CD4-positive, alpha-beta T cell treated with Interleukin-21 for 1 hour (primary cell): Measurements from ENCODE around the gene PPP4R1.
"Not testable (repeated sequence)": the region's sequence is repeated elsewhere in the genome, so short reads cannot be mapped to it uniquely, and the experiment has no call there.

Experiments
- DNase-seq: peaks from one replicate; pipeline ENCODE4 v3.0.0-alpha.2; 2020

The PPP4R1 gene

DNA sequence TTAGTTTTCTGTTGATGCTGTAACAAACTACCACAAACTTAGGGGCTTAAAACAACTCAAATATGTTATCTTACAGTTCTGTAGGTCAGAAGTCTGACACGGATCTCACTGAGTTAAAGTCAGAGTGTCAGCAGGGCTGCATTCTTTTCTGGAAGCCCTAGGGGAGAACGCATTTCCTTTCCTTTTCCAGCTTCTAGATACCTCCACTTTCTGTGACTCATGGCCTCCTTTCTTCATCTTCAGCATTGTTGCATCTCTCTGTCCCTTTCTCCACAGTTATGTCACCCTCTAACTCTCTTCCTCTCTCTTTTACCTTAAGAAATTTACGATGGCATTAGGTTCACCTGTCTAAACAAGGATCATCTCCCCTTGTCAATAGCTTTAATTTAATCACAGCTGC is 13.3 kb upstream of the PPP4R1 start:
- DNase-seq = no peak

DNA sequence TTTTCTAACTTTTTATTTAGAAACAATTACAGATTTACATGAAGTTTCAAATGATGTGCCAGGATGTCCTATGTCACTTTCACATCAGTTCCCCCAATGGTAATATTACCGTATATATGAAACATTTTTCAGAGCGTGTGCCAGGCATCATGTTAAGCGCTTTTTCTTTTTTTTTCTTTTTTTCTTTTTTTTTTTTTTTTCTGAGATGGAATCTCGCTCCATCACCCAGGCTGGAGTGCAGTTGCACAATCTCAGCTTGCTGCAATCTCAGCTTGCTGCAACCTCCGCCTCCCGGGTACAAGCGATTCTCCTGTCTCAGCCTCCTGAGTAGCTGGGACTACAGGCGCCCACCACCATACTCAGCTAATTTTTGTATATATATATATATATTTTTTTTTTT is 5.6 kb upstream of the PPP4R1 start:
- no peak for DNase-seq

GRCh38 chr18:9619545-9619944 is 5.2 kb upstream of the PPP4R1 start:
- no peak for DNase-seq

DNA sequence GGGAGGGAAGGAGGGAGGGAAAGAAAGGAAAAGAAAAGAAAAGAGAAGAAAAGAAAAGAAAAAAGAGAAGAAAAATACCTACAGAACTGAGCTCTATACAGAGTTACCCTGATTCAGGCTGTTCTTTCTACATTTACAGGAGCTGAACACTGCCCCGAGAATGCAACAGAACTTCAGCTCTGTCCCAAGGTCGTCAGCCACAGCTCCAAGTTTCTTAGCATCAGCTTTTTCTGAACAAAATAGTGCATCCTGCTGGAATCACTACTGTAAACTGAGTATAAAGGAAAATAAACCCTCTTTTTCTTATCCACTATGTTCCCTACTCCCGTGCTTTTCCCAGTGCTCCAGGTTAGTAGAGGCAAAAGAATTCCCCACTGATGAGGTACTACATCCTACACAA is 4.7 kb upstream of the PPP4R1 start:
- DNase-seq = no peak

- no peak for DNase-seq
Observed at GRCh38 chr18:9617006-9617542, 2.7 kb upstream of the PPP4R1 start.

- DNase-seq = no peak
Observed at GRCh38 chr18:9616049-9616448, 1.7 kb upstream of the PPP4R1 start.

DNA sequence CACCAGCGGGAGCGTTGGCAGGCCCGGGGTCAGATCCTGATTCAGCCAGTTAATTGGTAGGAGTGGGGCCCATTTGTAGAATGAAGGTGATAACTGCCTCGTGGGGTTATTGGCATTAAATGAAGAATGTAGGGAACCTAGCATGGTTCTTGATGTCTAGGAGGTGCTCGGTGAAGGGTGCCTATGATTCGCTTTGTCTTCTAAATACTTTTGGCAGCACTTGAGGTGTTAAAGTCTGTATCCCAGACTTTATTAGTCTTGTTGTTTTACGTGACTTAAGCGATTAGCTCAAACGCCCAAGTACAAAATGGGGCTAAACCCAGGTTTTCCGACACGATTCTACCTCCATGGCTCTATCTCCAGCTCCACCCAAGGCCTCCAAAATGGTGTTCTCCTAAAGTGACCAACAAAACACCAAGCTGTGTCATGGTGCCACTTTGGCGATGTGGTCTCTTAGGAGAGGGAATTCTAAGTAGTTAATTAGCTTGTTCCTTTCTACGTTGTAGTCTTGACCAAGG is 980 bp upstream of the PPP4R1 start:
- DNase-seq = no peak

DNA sequence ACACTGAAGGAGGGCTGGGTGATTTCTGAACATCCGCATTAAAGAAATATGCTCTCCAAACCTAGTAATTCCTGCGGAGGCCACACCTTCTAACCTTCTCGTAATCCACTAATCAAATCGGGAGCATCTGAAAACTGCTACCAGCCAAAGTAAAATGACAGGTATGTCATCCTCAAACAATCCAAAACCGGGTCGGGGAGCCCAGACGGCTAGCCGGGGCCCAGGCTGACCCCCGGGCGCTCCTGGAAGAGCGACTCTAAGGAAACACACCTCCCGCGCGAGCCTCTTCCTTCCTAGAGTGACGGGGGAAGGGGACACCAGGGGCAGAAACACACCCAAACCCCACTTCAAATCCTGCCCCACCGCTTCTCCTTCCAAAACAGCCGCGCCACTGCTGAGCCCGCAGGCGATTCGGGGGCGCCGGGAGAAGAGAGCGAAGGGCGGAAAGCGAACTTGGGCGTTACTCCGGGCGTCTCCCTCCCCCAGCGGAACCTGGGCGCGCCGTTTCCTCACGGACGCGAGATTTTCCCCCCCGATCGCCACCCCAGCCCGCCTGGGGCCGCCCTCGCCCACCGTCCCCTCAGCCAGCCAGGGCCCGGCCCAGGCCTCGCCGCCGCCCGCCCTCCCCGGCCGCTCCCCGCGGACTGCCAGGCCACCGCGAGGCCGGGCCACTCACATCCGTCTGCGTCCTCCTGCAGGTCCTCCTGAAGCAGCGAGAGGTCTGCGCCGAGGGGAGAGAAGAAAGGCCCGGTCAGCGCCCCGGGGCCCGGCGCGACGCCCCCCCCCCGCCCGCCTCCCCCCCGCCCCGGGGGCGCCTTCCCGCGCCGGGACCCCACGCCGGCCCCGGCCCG is 584 bp downstream of the PPP4R1 start:
- DNase-seq = peak; percentile 41

- no peak for DNase-seq
Observed at GRCh38 chr18:9612977-9613376, 1.4 kb downstream of the PPP4R1 start.

GRCh38 chr18:9612215-9612830 is 2.0 kb downstream of the PPP4R1 start:
- peak; percentile 68 for DNase-seq

DNA sequence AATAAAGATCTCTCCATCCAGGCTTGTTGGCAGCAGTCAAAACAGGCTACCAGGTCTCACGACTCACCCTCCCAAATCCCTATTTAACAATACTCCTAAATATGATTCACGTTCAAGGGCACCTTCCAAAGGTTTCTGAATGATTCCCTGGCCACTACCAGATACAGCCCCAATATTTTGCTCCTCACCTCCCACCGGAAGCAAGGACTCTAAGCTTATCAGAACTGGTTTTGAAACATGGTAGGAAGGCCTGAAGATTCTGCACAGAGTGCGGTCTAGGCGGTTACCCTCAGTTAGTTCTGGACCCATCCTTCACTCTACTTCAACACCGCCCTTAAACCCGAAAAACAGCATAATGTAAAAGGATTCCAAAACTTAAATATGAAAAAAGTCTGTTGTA is 5.2 kb downstream of the PPP4R1 start:
- no peak for DNase-seq

DNA sequence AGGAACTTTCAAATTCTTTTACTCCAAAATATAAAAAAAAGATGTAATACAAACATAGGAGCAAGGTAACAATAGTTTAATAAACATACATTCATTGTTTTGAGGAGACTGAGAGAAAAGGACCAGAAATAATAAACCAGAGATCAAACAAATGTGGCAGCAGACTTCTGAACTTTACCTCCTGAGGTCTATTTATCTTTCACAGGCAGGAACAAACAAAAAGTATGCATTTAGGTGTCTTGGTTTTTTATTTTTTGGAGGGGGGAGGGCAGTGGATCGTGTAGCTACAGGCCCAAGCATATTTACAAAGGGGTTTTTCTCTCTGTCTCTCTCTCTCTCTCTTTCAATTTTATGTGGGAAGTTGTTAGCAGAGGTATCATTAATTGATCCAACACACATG is 5.6 kb downstream of the PPP4R1 start:
- DNase-seq = no peak

DNA sequence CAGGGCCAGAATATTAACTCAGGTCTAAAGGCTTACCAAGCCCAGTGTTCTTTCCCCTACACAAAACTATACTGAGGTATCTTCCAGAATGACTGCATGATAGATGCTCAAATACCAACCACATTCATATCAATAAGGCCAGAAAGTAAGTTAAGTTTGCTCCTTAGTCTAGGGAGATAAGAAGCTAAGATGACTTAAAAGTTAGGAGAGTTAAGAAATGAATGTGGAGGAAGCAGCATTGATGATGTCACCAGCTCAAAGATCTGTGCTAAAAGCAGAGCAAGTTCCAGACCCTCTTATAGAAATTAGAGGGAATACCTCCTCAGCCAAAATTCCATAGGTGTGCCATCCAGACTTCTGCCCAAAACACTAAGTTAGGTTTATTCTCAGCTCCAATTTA is 6.1 kb downstream of the PPP4R1 start:
- DNase-seq = no peak

DNA sequence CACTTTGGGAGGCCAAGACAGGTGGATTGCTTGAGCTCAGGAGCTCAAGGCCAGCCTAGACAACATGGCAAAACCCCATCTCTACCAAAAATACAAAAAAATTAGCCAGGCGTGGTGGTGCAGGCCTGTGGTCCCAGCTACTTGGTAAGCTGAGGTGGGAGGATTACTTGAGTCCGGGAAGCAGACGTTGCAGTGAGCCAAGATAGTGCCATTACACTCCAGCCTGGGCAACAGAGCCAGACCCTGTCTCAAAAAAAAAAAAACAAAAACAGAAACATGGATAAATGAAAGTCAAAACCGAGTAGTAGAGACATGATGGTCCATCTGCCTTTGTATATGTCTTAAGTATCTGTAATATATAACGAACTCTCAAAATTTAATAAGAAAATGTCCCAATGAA is 7.2 kb downstream of the PPP4R1 start:
- DNase-seq = not testable (repeated sequence)

- DNase-seq = no peak
Observed at GRCh38 chr18:9606039-9606438, 8.3 kb downstream of the PPP4R1 start.

DNA sequence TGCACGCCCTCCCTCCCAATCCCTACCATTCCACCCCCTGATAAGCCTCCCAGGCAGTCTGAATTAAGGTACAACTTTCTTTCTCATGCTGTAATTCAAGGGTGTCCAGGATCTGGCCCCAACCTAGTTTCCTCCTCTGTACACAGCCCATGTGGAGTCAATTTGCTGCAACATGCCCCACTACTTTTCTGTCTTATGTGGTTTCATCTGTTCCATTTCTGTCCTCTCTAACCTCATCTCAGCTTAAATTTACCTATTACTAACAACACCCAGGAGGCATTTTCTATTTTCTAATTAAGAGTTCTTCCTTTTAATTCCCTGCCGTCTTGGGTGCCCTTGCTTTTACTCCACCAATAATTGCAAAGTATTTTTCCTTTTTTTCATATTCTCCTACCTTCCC is 10.0 kb downstream of the PPP4R1 start:
- no peak for DNase-seq

- no peak for DNase-seq
Observed at GRCh38 chr18:9599328-9599727, 15.0 kb downstream of the PPP4R1 start.

DNA sequence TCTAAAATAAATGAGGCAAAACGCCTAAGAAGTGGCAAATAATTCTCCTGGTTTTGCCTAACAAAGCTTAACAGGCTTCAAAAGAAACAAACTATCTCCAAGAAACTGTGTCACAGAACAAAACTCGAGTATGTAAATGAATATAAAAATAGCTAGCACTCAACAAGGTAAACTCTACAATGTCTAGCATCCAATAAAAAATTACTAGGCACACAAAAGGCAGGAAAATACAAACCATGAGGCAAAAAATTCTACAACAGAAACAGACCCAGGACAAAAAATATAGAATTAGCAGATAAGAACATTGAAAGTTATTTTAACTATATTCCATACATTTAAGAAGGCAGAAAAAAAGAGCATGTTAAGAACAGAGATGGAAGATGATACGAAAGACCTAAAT is 16.8 kb downstream of the PPP4R1 start:
- DNase-seq = no peak

DNA sequence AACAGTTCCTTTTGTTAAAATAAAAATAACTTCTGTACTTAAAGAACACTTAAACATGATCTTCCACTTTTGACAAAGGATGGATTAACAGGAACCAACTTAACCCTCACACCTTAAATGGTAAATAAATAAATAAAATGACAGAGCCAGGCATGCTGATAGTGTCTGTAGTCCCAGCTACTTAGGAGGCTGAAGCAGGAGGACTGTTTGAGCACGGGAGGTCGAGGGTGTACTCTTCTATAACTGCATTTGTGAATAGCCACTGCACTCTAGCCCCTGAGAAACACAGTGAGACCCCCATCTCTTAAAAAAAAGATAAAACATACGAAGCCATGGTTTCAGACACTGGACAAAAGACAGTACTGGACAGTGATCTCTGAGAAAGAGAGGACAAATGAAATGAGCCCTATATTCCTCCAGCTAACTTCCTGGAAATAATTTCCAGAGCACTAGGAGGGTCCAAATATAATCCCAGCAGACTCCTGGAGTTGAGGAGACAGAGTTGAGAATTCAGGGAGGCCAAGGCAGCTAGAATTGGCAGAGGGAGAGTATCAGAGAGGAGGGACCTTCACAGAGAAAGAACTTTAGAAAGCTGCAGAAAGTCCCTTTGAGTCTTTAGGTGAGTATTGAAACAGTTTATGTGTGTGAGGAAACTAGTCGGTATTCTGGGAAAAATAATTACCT is 17.4 kb downstream of the PPP4R1 start:
- no peak for DNase-seq

- no peak for DNase-seq
Observed at GRCh38 chr18:9596226-9596625, 18.1 kb downstream of the PPP4R1 start.

- DNase-seq = no peak
Observed at GRCh38 chr18:9594823-9595596, 19.3 kb downstream of the PPP4R1 start.

GRCh38 chr18:9587924-9588323 is 26.4 kb downstream of the PPP4R1 start:
- no peak for DNase-seq

GRCh38 chr18:9586814-9587213 is 27.5 kb downstream of the PPP4R1 start:
- DNase-seq = no peak
